CMK (cell line): ENCODE measurements around the gene CEP72.
"Not testable (repeated sequence)": the region's sequence is repeated elsewhere in the genome, so short reads cannot be mapped to it uniquely, and the experiment has no call there.

Source experiments
- DNase-seq: peaks from one replicate; pipeline ENCODE4 v3.0.0-alpha.2; 2010; ENCODE audit warnings: low read depth

The CEP72 gene

GRCh38 chr5:580436-580835, 31.7 kb upstream of the CEP72 start:
- DNase-seq, result no peak

- no peak for DNase-seq
These were observed 30.9 kb upstream of the CEP72 start for GRCh38 chr5:581266-581665.

- no peak for DNase-seq
These were observed 30.2 kb upstream of the CEP72 start for GRCh38 chr5:581941-582340.

GRCh38 chr5:582445-582844, 29.7 kb upstream of the CEP72 start:
- not testable (repeated sequence) for DNase-seq

DNA sequence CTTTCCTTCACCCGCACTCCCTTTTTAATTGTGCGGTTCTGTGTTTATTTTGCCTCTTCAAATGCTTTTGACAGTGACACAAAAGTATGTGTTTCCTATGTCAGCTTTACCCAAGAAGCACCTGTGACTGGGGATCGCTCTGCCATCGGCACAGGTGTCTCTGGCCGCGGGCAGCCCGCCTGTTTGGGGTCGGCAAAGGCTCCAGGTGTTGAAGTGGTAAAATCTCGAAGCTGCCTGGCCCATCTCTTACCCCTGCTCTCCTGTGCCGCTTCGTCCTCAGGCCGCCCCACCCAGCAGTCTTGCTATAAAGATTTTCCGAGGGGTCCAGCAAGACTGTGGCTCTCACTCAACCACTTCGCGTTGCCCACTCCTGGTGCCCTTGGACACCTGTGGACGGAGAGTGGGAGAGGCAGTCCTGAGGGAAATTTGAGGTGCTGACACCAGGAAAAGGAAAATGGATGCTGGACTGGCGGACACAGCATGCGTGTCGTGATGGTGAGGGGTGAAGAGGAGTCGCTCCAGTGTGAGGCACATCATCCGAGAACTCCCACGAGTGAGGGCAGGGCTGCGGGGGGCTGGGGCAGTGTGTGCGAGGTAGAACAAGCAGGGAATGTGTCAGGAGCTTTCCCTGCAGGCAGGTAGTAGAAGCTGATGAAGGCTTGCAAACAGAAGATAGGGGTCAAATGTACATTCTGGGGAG, 29.1 kb upstream of the CEP72 start:
- DNase-seq, result no peak

- DNase-seq, result no peak
These were observed 28.5 kb upstream of the CEP72 start for GRCh38 chr5:583645-584044.

DNA sequence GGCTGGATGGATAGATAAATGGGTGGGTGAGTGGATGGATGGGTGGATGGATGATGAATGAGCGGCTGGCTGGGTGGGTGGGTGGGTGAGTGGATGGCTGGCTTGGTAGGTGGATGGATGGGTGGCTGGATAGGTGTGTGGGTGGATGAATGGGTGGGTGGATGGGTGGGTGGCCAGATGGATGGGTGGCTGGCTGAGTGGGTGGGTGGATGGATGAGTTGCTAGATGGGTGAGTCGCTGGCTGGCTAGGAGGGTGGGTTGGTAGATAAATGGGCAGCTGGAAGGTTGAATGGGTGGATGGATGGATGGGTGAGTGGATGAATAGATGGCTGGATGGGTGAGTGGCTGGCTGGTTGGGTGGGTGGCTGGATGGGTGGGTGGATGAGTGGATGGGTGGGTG, 27.9 kb upstream of the CEP72 start:
- DNase-seq, result no peak

DNA sequence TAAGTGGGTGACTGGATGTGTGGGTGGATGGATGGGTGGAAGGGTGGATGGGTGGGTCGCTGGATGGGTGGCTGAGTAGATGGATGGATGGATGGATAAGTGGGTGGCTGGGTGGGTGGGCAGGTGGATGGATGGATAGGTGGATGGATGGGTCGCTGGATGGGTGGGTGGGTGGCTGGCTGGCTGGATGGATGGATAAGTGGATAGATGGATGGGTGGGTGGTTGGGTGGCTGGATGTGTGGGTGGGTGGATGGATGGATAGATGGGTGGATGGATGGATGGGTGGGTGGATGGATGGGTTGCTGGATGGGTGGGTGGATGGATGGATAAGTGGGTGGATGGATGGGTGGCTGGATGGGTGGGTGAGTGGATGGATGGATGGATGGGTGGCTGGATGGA, 27.3 kb upstream of the CEP72 start:
- no peak for DNase-seq

DNA sequence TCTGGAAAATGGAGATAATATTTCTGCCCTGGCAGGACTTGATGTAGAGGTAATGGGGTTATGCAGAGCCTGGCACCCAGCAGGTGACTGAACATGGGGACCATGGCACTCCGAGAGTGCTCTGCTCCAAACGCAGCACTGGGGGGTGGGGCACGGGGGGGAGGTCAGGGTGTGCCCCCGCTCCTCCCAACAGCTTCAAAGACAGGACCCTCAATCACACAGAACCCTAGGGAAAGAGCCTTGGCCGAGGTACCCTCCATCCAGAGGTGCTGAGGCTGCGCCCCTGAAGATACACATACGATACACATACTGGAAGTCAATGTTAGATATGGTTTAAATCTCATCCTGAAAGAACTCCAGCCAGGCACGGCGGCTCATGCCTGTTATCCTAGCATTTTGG, 26.6 kb upstream of the CEP72 start:
- no peak for DNase-seq

DNA sequence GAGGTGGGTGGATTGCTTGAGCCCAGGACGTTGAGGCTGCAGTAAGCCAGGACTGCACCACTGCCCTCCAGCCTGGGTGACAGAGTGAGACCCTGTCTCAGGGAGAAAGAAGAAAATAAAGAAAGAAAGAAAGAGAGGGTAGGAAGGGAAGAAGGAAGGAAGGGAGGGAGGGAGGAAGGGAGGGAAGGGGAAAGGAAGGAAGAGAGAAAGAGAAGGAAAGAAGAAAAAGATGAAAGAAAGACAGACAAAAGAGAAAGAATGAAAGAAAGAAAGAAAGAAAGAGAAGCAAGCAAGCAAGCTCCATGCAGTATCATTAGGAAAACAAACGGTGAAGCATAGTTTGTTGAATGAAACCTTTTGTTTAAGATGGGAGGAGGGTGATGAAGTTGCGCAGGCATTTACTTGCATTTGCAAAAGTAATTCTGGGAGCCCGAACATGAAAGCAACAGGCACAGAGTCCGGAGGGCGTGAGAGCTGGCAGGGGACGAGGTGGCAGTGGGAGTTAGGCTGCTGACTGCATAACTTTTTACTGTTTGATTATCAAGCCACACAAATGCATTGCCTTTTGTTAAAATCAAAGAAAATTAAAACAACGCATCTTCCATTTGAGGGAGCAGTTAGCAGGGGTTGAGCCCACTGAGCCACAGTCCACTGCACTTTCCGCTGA, 26.0 kb upstream of the CEP72 start:
- DNase-seq, result no peak

DNA sequence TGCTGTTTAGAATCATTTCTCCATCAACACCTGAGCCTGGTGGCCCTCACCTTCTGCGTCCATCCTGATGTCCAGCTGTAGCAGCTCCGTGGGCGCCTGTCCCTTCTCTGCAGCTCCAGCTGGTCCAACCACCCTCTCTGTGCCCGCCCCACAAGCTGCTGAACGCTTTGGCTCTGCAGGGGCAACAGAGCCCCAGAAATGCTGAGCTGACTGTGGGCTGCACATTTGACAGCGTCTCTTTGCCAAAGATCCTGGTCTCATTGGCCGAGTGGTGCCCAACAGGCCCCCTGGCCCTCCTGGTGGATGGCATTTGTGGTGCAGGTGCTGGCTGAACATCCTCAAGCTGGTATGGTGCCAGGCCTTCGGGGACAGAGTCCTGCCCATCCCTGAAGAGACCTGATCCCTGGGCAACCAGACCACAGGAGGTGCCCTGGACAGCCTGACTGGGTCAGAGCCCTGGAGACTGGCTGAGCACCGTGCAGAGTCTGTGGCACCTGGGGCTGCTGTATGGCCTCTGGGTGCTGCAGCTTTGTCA, 25.3 kb upstream of the CEP72 start:
- DNase-seq, result no peak

DNA sequence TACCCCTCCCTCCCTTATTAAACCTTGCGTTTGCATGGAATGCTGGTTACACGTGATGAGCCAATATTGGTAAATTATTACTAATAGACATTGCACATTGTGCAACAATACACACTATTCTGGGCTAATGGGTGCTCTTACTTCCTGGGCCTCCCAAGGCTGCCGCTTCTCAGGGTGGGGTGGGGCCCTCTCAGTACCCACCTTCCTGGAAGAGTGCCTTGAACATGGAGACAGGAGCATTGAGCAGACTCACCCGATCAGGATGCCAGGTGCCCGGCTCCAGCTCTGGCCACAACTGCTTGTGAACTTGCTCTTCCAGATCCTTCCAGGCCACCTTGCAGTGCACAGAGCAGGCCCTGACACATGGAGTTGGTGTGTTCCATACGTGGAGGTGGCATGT, 24.7 kb upstream of the CEP72 start:
- no peak for DNase-seq

GRCh38 chr5:588406-588995, 23.6 kb upstream of the CEP72 start:
- DNase-seq, result no peak

- DNase-seq, result no peak
These were observed 23.0 kb upstream of the CEP72 start for GRCh38 chr5:589173-589572.

GRCh38 chr5:589588-589987, 22.6 kb upstream of the CEP72 start:
- DNase-seq, result no peak

DNA sequence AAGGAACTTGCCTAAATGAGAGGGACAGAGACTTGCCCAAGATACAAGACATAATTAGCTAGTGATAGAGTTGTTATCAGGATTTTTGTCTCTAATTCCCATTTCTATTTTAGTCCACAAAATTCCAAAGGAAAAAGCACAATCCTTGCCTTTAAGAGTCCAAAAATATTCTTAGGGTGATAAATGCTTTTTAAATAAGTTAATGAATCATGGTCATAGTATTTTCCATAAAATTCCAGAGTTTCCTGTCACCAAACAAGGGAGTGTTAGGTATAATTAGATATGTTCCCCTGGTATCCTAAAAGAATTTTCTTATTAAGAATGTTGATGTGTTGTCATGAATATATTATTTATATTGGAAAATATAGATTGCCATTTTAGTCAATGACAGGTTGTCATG, 21.8 kb upstream of the CEP72 start:
- DNase-seq, result no peak

- DNase-seq, result no peak
These were observed 20.4 kb upstream of the CEP72 start for GRCh38 chr5:591746-592145.

DNA sequence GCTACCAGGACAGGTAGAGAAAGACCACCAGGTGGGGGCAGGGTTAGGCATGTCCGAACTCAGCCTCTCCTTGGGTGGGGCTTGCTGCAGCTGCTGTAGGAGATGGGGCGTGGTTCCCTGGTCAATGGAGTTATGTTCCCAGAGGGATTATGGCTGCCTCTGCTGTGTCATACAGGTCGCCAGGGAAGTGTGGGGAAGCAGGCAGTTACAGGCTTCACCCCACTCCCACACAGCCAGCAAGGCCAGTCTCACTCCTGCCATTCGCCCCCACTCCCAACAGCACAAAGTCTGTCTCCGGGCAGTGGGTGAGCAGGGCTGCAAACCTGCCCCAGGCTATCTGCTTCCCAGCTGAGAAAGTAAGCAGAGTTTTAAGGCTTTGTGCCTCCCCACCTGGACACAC, 20.0 kb upstream of the CEP72 start:
- DNase-seq, result no peak

DNA sequence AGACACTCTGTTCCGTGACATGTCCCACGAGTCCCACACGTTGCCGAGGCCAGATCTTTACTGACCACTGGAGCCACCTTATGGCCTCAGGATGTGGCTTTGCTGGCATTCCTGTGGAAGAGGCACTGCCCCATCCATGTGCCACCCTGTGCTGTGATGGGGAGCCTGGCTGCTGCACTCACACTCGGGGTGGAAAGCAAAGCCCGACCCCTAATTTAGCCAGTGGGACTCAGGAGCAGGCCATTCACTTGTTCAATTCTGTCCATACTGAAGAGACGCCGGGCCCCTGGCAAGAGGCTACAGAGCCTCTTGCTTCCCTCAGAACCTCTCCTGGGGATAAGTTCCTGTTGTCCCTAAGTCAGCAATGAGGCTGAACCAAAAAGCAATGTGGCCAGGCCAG, 18.6 kb upstream of the CEP72 start:
- DNase-seq, result no peak

DNA sequence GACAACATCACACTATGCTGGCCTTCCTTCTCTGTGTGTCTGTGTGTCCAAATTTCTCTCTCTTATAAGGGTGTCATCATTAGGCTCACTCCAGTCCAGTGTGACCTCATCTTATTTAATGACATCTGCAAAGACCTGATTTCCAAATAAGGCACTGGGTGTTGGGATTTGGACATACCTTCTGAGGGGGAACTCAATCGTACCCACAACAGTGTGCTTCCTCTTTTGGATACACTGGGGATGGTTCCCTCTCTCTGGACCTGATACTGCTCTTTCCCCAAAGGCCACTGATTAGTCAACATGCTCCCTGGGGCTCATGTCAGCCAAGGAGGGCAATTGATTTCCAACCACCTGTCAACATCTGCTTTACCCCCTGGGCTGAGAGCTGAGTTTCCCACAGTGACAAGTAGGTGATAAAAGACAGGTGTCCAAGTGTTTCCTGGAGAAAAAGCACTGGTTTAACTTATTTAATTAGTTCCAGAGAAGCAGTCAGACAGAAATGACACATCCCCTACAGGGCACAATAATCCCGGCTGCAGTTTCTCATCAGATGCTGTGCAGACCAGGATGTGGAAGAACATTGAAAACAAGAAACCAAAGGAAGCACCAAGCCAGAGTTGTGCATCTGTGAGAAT, 17.8 kb upstream of the CEP72 start:
- DNase-seq, result no peak

DNA sequence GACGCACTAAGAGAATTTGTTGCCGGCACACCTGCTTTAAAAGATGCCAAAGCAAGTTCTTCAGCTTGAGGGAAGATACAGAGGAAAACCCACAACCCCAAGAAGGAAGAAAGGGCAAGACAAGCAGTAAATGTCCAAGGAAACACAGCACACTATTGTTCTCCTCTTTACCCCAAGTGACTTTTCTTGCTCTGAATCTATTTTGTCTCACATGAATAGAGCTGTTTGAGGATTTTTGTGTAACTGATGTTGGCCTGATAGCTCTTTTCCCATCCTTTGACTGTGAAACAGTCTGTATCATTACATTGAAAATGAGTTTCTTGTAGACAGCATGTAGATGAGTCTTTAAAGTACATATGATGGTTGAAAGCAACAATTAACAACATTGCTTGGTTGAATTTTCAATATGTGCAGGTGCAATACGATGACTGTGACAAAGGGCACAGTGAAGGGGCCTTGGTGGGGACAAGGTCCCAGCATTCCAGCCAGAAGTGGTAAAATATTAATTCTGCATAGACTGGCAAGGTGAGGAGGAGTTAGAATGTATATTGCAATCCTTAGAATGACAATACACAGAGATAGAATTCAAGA, 16.8 kb upstream of the CEP72 start:
- no peak for DNase-seq

DNA sequence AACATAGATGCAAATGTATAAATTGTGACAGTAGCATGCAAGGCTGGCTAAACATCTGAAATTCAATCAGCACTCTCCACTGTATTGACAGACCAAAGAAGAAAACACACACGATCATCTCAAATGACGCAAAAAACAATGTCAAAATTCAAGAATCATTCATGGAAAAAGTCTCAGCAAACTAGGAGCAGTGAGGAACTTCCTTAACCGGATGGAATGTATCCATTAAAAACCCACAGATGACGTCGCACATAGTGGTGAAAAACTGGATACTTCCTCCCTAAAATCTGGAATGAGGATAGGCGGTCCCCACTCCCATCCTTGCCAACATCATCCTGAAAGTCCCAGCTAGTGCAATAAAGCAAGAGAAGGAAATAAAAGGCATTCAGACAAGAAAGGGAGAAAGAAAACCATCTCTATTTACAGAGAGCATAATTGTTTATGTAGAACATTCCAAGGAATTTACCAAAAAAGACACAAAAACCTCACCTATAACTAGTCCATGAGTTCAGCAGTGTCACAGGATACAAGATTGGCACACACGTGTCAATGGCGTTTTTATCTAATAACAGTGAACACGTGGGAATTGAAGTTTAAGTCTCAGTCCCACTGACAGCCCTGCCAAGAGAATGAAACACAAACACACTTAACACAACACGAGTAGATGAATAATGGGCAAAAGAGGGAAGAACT, 14.1 kb upstream of the CEP72 start:
- no peak for DNase-seq
